ENCODE data around the gene PRSS2.

DNA sequence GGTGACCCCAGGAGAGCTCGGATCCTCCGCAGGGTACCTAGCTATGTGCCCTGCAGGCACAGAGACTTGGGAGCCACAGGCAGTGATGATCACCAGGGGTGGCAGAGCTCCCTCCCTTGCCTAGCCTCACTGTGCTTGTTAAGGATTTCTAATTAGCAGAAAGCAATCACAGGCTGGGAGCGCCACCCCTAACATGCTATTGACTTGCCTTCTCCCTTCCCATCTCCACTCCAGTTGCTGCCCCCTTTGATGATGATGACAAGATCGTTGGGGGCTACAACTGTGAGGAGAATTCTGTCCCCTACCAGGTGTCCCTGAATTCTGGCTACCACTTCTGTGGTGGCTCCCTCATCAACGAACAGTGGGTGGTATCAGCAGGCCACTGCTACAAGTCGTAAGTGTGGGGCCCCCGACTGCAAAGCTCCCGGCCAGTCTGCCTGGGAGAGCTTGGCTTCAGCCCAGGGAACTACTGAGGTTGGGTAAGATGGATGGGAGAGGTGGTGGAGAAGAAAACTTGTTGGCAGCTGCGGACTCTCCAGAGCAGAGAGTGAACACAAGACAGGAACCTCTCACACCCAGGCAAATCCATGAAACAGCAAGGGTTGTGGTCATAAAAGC lies 20.3 kb upstream of the PRSS2 start:
- TF ChIP-seq, protein P1, sequence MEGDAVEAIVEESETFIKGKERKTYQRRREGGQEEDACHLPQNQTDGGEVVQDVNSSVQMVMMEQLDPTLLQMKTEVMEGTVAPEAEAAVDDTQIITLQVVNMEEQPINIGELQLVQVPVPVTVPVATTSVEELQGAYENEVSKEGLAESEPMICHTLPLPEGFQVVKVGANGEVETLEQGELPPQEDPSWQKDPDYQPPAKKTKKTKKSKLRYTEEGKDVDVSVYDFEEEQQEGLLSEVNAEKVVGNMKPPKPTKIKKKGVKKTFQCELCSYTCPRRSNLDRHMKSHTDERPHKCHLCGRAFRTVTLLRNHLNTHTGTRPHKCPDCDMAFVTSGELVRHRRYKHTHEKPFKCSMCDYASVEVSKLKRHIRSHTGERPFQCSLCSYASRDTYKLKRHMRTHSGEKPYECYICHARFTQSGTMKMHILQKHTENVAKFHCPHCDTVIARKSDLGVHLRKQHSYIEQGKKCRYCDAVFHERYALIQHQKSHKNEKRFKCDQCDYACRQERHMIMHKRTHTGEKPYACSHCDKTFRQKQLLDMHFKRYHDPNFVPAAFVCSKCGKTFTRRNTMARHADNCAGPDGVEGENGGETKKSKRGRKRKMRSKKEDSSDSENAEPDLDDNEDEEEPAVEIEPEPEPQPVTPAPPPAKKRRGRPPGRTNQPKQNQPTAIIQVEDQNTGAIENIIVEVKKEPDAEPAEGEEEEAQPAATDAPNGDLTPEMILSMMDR (IDR thresholded peaks at IDR 0.05; ENCODE audit: low read depth, low read length) = no peak
- no peak for TF ChIP-seq EZH2phosphoT487 (IDR thresholded peaks at IDR 0.05; ENCODE audit: low read depth)

Measured in OCI-LY3 (cell line).